Posterior vena cava (tissue), 2 donors: ENCODE data around the gene GAK. TPM values are rescaled to one million over a fixed set of nuclear protein-coding genes. Genes with fewer than 3 reads are reported as not detected.
"Not testable (repeated sequence)": the region's sequence is repeated elsewhere in the genome, so short reads cannot be mapped to it uniquely, and the experiment has no call there.

Experiments
- DNase-seq: peaks from one replicate; pipeline ENCODE4 v3.0.0-alpha.2; 2020; ENCODE audit warnings: low spot score
- intact Hi-C, 2 donors: fragments of 100-400 bp; cut with DNase I; formaldehyde crosslinking; loops; one replicate each; pipeline versions ENCODE4 v1.14.1 to v1.14.2; 2022 to 2023
- total RNA-seq, 2 donors: library from RNA; stranded (reverse); fragmentation: NEBNext Ultra II Directional; extraction: Animal tissue kit (Norgen Biotek cat#: 25700); gene quantifications; one replicate each; pipeline ENCODE4 v1.2.1, GENCODE V29; 2021
- donor health status: DM: yes; HTN: yes; CAD: no.
- donor health status: DM: yes; HTN: yes; CAD: no.

GAK gene
- total RNA-seq, 2 donors from 2014 or later: 63.5 to 73.5 TPM

GRCh38 chr4:815464-816146, 116.5 kb downstream of the GAK start:
- DNase-seq: peak; percentile 22
- intact Hi-C loops: no loop called here

DNA sequence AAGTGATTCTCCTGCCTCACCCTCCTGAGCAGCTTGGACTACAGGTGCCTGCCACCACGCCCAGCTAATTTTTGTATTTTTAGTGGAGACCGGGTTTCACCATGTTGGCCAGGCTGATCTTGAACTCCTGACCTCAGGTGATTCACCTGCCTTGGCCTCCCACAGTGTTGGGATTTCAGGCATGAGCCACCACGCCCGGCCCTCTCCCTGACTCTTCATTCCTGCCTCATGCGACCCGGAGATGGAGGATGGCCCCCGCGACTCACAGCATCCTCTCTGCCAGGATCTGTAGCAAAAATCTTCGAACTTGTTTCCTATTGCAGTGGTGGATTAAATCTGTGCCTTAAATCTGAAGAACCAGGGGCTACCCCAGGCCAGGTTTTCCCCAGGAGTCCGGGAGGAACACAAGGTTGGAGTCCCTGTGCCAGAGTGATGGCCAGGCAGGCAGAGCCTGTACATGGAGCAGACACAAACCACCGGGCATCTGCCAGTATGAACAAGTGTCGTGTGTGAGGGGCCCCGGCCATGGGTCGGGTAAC, 117.7 kb downstream of the GAK start:
- peak; percentile 47 for DNase-seq
- intact Hi-C loops: no loop called here

- intact Hi-C loops: no loop called here
- peak; percentile 54 for DNase-seq
These were observed 118.2 kb downstream of the GAK start for GRCh38 chr4:813900-814299.

GRCh38 chr4:808860-809570, 123.1 kb downstream of the GAK start:
- intact Hi-C loops: no loop called here
- peak; percentile 76 for DNase-seq

- peak; percentile 10 for DNase-seq
- intact Hi-C loops: no loop called here
These were observed 124.3 kb downstream of the GAK start for GRCh38 chr4:807792-808191.

GRCh38 chr4:806979-807378, 125.1 kb downstream of the GAK start:
- DNase-seq, intact Hi-C loops: not testable (repeated sequence)

- DNase-seq: peak; percentile 53
These were observed 127.3 kb downstream of the GAK start for GRCh38 chr4:804804-805203.

GRCh38 chr4:803884-804283, 128.2 kb downstream of the GAK start:
- intact Hi-C loops: no loop called here
- DNase-seq: no peak

More at GRCh38 chr4:804804-805203, 127.3 kb downstream of the GAK start:
- intact Hi-C loops: no loop called here

DNA sequence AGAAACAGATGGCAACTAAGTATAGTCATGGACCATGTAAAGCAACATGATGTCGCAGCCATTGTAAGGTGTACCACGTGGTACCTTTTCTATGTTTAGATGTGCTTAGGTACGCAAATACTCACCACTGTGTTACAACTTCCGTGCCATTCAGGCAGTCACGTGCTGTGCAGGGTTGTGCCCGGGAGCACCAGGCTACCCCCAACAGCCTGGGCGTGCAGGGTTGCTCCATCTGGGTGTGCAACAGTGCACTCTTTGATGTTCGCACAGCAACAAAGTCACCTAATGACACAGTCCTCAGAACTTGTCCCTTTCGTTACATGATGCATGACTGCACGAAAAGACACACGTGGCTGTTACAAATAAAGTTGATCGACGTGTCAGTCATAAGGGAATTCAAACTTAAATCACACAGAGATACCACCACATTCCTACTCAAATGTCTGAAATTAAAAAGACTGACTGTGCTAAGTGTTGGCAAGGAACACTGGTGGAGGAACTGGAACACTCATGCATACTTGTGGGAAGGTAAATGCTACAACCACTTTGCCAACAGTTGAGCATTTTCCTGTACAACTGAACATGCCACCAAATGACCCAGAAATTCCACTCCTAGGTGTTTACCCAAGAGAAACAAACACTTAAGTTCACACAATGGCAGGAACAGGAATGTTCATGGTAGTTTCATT, 130.5 kb downstream of the GAK start:
- intact Hi-C loops: no loop called here
- DNase-seq: no peak

Other genes starting within 250 kb of the GAK start
- 10 to 100 TPM in 1 of 2 donors, 1 to 10 TPM in 1; 9.3 to 10.4 TPM for gene SLC49A3, start 243.2 kb downstream of the GAK start, total RNA-seq
- 10 to 100 TPM; 25.6 to 35.8 TPM for gene PCGF3, start 226.5 kb downstream of the GAK start, total RNA-seq
- 1 to 10 TPM; 2.5 to 5.1 TPM for gene CPLX1, start 106.2 kb downstream of the GAK start, total RNA-seq
- gene TMEM175, start 144 bp upstream of the GAK start, total RNA-seq: 10 to 100 TPM; 15.3 to 16.4 TPM
- 10 to 100 TPM; 10.8 to 11.9 TPM for gene DGKQ, start 41.3 kb upstream of the GAK start, total RNA-seq
- 10 to 100 TPM; 19.0 to 29.0 TPM for gene IDUA, start 54.7 kb upstream of the GAK start, total RNA-seq
- gene SLC26A1, start 61.1 kb upstream of the GAK start, total RNA-seq: under 1 TPM in 1 of 2 donors, not detected in 1; 0.14 TPM
- 10 to 100 TPM; 16.2 to 20.7 TPM for gene FGFRL1, start 79.3 kb upstream of the GAK start, total RNA-seq
- 1 to 10 TPM in 1 of 2 donors, under 1 TPM in 1; 0.76 to 4.0 TPM for gene RNF212, start 181.2 kb upstream of the GAK start, total RNA-seq
- 10 to 100 TPM; 18.1 to 63.3 TPM for gene SPON2, start 240.3 kb upstream of the GAK start, total RNA-seq